Fibroblast of the aortic adventitia (primary cell): ENCODE results near the gene ANKRD13A. TPM values are rescaled to one million over a fixed set of nuclear protein-coding genes. Genes with fewer than 3 reads are reported as not detected.
A peak's percentile ranks its signal among the peaks of the same experiment; 100 is the strongest.

Experiments
- DNase-seq: peaks from one replicate; pipeline ENCODE4 v3.0.0-alpha.2; 2010; ENCODE audit warnings: low read depth
- H3K4me3 ChIP-seq: 2 replicates; pipeline ENCODE4 v1.5.1; 2011; ENCODE audit warnings: low read depth, mild to moderate bottlenecking, control low read depth, low read length, moderate library complexity
- total RNA-seq: library from RNA; depleted of rRNA; stranded (reverse); fragments of >200 nt; gene quantifications from 2 replicates; pipeline ENCODE4 v1.2.3, GENCODE V29; 2012; ENCODE audit warnings: low replicate concordance
- TF ChIP-seq, protein P1 (sequence below): IDR thresholded peaks from 2 replicates; pipeline ENCODE4 v1.5.1; 2011; ENCODE audit warnings: mild to moderate bottlenecking, low read length, control low read depth, inconsistent platforms; ENCODE audit not compliant: insufficient read depth

ANKRD13A gene
- total RNA-seq, 1 donor, result 91.5 TPM

DNA sequence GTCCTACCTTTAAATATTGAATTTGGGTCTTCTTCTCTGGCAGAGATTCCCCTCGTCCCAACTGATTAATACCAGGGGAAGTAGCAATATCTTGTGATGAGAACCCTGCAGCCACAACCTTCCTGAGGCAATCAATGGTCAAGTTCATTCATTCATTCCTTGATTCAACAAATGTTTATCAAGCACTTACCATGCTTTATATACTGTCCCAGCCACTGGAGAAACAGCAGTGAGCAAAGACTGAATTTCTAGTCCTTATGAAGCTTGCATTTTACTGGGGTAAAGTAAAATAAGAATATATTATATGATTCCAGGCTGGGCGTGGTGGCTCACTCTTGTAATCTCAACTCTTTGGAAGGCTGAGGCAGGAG, 2.8 kb upstream of the ANKRD13A start:
- peak overlapping the region; percentile 84 for H3K4me3 ChIP-seq
- TF ChIP-seq, protein P1, sequence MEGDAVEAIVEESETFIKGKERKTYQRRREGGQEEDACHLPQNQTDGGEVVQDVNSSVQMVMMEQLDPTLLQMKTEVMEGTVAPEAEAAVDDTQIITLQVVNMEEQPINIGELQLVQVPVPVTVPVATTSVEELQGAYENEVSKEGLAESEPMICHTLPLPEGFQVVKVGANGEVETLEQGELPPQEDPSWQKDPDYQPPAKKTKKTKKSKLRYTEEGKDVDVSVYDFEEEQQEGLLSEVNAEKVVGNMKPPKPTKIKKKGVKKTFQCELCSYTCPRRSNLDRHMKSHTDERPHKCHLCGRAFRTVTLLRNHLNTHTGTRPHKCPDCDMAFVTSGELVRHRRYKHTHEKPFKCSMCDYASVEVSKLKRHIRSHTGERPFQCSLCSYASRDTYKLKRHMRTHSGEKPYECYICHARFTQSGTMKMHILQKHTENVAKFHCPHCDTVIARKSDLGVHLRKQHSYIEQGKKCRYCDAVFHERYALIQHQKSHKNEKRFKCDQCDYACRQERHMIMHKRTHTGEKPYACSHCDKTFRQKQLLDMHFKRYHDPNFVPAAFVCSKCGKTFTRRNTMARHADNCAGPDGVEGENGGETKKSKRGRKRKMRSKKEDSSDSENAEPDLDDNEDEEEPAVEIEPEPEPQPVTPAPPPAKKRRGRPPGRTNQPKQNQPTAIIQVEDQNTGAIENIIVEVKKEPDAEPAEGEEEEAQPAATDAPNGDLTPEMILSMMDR, result no peak
- no peak for DNase-seq

- H3K4me3 ChIP-seq, result no peak overlapping the region
- no peak for DNase-seq
- TF ChIP-seq, protein P1, result no peak
Observed at GRCh38 chr12:109997393-109997792, 1.8 kb upstream of the ANKRD13A start.

DNA sequence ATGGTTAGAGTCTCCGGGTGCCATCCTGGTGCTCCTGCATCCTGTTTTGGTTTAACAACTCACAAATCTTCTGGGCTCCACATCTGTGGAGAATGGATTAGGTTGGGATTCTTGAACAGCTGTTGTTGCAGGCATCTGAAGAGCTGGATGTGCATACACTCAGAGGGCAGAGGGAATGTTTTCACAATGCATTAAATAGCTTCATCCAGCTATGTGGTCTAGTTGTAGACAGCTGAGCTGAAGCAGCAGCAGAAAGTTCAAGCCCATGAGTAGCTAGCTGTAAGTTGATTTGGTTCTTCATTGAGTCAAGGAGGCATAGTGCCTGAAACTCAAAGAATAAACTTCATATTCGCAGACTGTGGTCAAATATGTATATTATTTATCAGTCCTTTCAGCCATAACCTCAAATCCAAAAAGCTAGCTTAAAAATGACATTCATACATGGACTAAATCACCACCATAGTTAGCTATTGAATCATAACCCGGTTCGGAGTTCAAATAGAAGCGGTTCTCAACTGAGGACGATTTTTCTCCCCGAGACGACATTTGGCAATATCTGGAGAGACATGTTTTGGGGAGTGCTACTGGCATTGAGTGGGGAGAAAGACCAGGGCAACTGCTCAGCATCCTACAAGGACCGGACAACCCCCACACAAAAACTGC, 858 bp upstream of the ANKRD13A start:
- TF ChIP-seq, protein P1, result no peak
- DNase-seq, result no peak
- H3K4me3 ChIP-seq, result peak overlapping the region; percentile 92

GRCh38 chr12:109999649-109999971, 380 bp downstream of the ANKRD13A start:
- DNase-seq, result no peak
- peak overlapping the region; percentile 92 for H3K4me3 ChIP-seq
- TF ChIP-seq, protein P1, result no peak

GRCh38 chr12:109999983-110000505, 814 bp downstream of the ANKRD13A start:
- H3K4me3 ChIP-seq, result peak overlapping the region; percentile 92
- TF ChIP-seq, protein P1, result no peak
- DNase-seq, result peak; percentile 70

DNA sequence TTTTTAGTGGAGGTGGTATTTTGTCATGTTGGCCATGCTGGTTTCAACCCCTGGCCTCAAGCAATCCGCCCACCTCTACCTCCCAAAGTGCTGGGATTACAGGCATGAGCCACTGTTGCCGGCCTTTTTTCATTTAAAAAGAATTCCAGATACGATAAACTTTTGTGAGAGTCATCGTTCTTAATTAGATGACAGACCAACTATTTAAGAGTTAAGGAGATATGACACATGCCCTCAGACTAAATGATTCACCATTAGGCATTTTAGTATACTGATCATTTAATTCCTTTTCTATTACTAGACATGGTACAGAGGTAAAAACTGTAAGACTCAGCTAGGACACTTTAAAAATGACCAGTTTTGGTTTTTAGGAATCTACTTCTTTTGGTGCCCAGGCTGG, 2.4 kb downstream of the ANKRD13A start:
- DNase-seq, result peak; percentile 69

More for the DNA sequence above, 2.4 kb downstream of the ANKRD13A start:
- TF ChIP-seq, protein P1, result no peak
- peak overlapping the region; percentile 51 for H3K4me3 ChIP-seq
